GM23338 (cell line): ENCODE results near the gene MAFB. TPM values are rescaled to one million over a fixed set of nuclear protein-coding genes. Genes with fewer than 3 reads are reported as not detected.
"Not testable (repeated sequence)": the region's sequence is repeated elsewhere in the genome, so short reads cannot be mapped to it uniquely, and the experiment has no call there.

ENCODE experiments used
- ATAC-seq: fragments of 200-7000 bp; cut with Tn5 transposase; 3 replicates; pipeline ENCODE4 v1.9.1; 2020
- DNase-seq: peaks from one replicate; pipeline ENCODE4 v3.0.0-alpha.2; 2015; ENCODE audit warnings: low spot score
- H2AFZ ChIP-seq: fragments of 200-600 bp; sonication (generic); 2 replicates; pipeline ENCODE4 v1.8.0; 2016; ENCODE audit warnings: antibody characterized with exemption, mild to moderate bottlenecking, moderate library complexity
- H3F3A ChIP-seq: fragments of 200-600 bp; sonication (generic); replicated peaks from 2 replicates; pipeline ENCODE4 v1.8.0; 2017; ENCODE audit warnings: antibody characterized with exemption, mixed run types, low read depth
- H3K27ac ChIP-seq: fragments of 200-600 bp; sonication (generic); 2 replicates; pipeline ENCODE4 v1.6.1; 2016; ENCODE audit warnings: low read depth
- H3K27me3 ChIP-seq: fragments of 200-600 bp; sonication (generic); 2 replicates; pipeline ENCODE4 v1.8.0; 2016; ENCODE audit warnings: mild to moderate bottlenecking, mixed run types, moderate library complexity; ENCODE audit not compliant: insufficient read depth
- H3K36me3 ChIP-seq: fragments of 200-600 bp; sonication (generic); 2 replicates; pipeline ENCODE4 v1.8.0; 2016; ENCODE audit warnings: mild to moderate bottlenecking; ENCODE audit not compliant: insufficient read depth
- H3K4me1 ChIP-seq: fragments of 200-600 bp; sonication (generic); 2 replicates; pipeline ENCODE4 v1.8.0; 2016; ENCODE audit warnings: mild to moderate bottlenecking, moderate library complexity; ENCODE audit not compliant: insufficient read depth
- H3K4me2 ChIP-seq: fragments of 200-600 bp; sonication (generic); 2 replicates; pipeline ENCODE4 v1.7.1; 2017; ENCODE audit warnings: mixed run types
- H3K4me3 ChIP-seq: fragments of 200-600 bp; sonication (generic); 2 replicates; pipeline ENCODE4 v1.6.1; 2016; ENCODE audit warnings: mixed run types
- H3K79me2 ChIP-seq: fragments of 200-600 bp; sonication (generic); replicated peaks from 2 replicates; pipeline ENCODE4 v1.8.0; 2017; ENCODE audit warnings: mild to moderate bottlenecking; ENCODE audit not compliant: insufficient read depth
- H3K9me2 ChIP-seq: fragments of 200-600 bp; sonication (generic); 2 replicates; pipeline ENCODE4 v1.8.0; 2017; ENCODE audit not compliant: insufficient read depth
- H4K20me1 ChIP-seq: fragments of 200-600 bp; sonication (generic); replicated peaks from 2 replicates; pipeline ENCODE4 v1.8.0; 2017; ENCODE audit warnings: mild to moderate bottlenecking; ENCODE audit not compliant: insufficient read depth
- H3K27ac Mint-ChIP-seq: 2 replicates; pipeline ENCODE4 v1.8.0; 2020; ENCODE audit warnings: inconsistent platforms, mild to moderate bottlenecking, moderate library complexity, mixed read lengths
- H3K27me3 Mint-ChIP-seq: 3 replicates; pipeline ENCODE4 v1.8.0; 2022; ENCODE audit warnings: low read depth, mild to moderate bottlenecking, moderate library complexity, mixed read lengths, inconsistent platforms; ENCODE audit not compliant: insufficient read depth, poor library complexity
- H3K36me3 Mint-ChIP-seq: 3 replicates; pipeline ENCODE4 v1.8.0; 2021; ENCODE audit warnings: low read depth, mild to moderate bottlenecking, inconsistent platforms, moderate library complexity, mixed read lengths
- H3K4me1 Mint-ChIP-seq: 3 replicates; pipeline ENCODE4 v1.8.0; 2020; ENCODE audit warnings: mild to moderate bottlenecking, inconsistent platforms, mixed read lengths
- H3K4me3 Mint-ChIP-seq: 3 replicates; pipeline ENCODE4 v1.8.0; 2021; ENCODE audit warnings: moderate library complexity, mild to moderate bottlenecking, inconsistent platforms, mixed read lengths
- H3K9me3 Mint-ChIP-seq: 3 replicates; pipeline ENCODE4 v1.8.0; 2020; ENCODE audit warnings: moderate library complexity, mild to moderate bottlenecking, inconsistent platforms, mixed read lengths
- CREB1 ChIP-seq: fragments of 250-450 bp; sonication (Bioruptor Pico); IDR thresholded peaks from 2 replicates; pipeline ENCODE4 v1.5.0; 2020; ENCODE audit warnings: low read depth, mild to moderate bottlenecking, moderate library complexity
- CTCF ChIP-seq, 2 experiments: fragments of 200-600 bp in 1 of 2; sonication (generic) in 1 of 2; conservative IDR thresholded peaks; 2 replicates each; pipeline versions ENCODE4 v1.5.1 to v1.6.1; 2016 to 2017; ENCODE audit warnings: antibody characterized with exemption in 2 of 2, low read depth in 2 of 2, mild to moderate bottlenecking in 2 of 2, moderate library complexity in 1 of 2
- ETS1 ChIP-seq: IDR thresholded peaks from 2 replicates; pipeline ENCODE4 v1.6.1; 2016; ENCODE audit warnings: antibody characterized with exemption
- EZH2 ChIP-seq: fragments of 200-600 bp; sonication (generic); IDR thresholded peaks from one replicate; pipeline ENCODE4 v1.8.0; 2017; ENCODE audit warnings: antibody characterized with exemption, mild to moderate bottlenecking, low read depth; ENCODE audit not compliant: unreplicated experiment
- EZH2phosphoT487 ChIP-seq: fragments of 200-600 bp; sonication (generic); IDR thresholded peaks from one replicate; pipeline ENCODE4 v1.8.1; 2018; ENCODE audit warnings: antibody characterized with exemption; ENCODE audit not compliant: unreplicated experiment
- JUNB ChIP-seq: IDR thresholded peaks from one replicate; pipeline ENCODE4 v1.6.1; 2016; ENCODE audit warnings: antibody characterized with exemption; ENCODE audit not compliant: unreplicated experiment
- NANOG ChIP-seq: IDR thresholded peaks from 2 replicates; pipeline ENCODE4 v1.6.1; 2016; ENCODE audit warnings: antibody characterized with exemption, borderline replicate concordance
- POLR2AphosphoS5 ChIP-seq: IDR thresholded peaks from 2 replicates; pipeline ENCODE4 v1.6.1; 2016; ENCODE audit warnings: antibody characterized with exemption, low read depth
- REST ChIP-seq: IDR thresholded peaks from one replicate; pipeline ENCODE4 v1.6.1; 2018; ENCODE audit warnings: antibody characterized with exemption; ENCODE audit not compliant: unreplicated experiment
- STAT1 ChIP-seq: IDR thresholded peaks from one replicate; pipeline ENCODE4 v1.6.1; 2016; ENCODE audit warnings: antibody characterized with exemption; ENCODE audit not compliant: unreplicated experiment
- ZNF114 ChIP-seq: fragments of 250-450 bp; sonication (Bioruptor Pico); IDR thresholded peaks from 2 replicates; pipeline ENCODE4 v1.5.0; 2020; ENCODE audit warnings: mild to moderate bottlenecking, moderate library complexity
- ZNF331 ChIP-seq: fragments of 250-450 bp; sonication (Bioruptor Pico); IDR thresholded peaks from 2 replicates; pipeline ENCODE4 v1.5.0; 2020; ENCODE audit warnings: low read depth, mild to moderate bottlenecking, moderate library complexity
- long read RNA-seq: library from polyadenylated mRNA; unstranded; transcript quantifications from one replicate; pipeline ENCODE4 v2.0.0, GENCODE V29; 2020; ENCODE audit not compliant: unreplicated experiment
- polyA plus RNA-seq: library from polyadenylated mRNA; unstranded; fragments of >200 nt; fragmentation: Nextera tagmentation; extraction: Ambion mirVana; gene quantifications from 2 replicates; pipeline ENCODE4 v1.2.1, GENCODE V29; 2016
- total RNA-seq: library from RNA; depleted of rRNA; stranded (reverse); fragments of >200 nt; shearing (Covaris generic); gene quantifications from 2 replicates; pipeline ENCODE4 v1.2.3, GENCODE V29; 2014; rRNA removed

The MAFB gene
- total RNA-seq (1.6 and 1.8 TPM in 2 replicates), polyA plus RNA-seq (2.3 and 2.5 TPM in 2 replicates)
- long read RNA-seq = 0 reads

- no peaks in the 10 kb centered on the region for H3K79me2 ChIP-seq
- peaks cover 95% of the 10 kb centered on the region for H3K27me3 Mint-ChIP-seq
- peak; percentile 63 for TF ChIP-seq POLR2AphosphoS5
- peak; percentile 64 for TF ChIP-seq EZH2
- no peak for TF ChIP-seq EZH2phosphoT487
- TF ChIP-seq CREB1 = 0 out of 2 replicates have a peak, but pooled peaks have one; percentile 26
- no peaks in the 10 kb centered on the region for H3K9me2 ChIP-seq
- H3K4me3 ChIP-seq = peak within 1 kb of the TSS; percentile 82
- no peaks in the 10 kb centered on the region for H3K9me3 Mint-ChIP-seq
- H3K27ac Mint-ChIP-seq = no peak within 1 kb of the TSS
- no peaks in the 10 kb centered on the region for H3K36me3 ChIP-seq
- H3K27ac ChIP-seq = no peak within 1 kb of the TSS
- peaks cover 42% of the 10 kb centered on the region for H3K4me1 Mint-ChIP-seq
- H3K4me2 ChIP-seq = peak within 1 kb of the TSS; percentile 96
- no peaks in the 10 kb centered on the region for H3F3A ChIP-seq
- peak within 1 kb of the TSS; percentile 98 for H2AFZ ChIP-seq
- ATAC-seq (peak; percentile 31), DNase-seq (peak; percentile 85)
- peaks cover 21% of the 10 kb centered on the region for H4K20me1 ChIP-seq
- peaks cover 2% of the 10 kb centered on the region; the same call in 1 of the 3 replicates for H3K36me3 Mint-ChIP-seq
- peaks cover 98% of the 10 kb centered on the region for H3K27me3 ChIP-seq
- H3K4me3 Mint-ChIP-seq = peak within 1 kb of the TSS; percentile 80
- peaks cover 38% of the 10 kb centered on the region for H3K4me1 ChIP-seq
Observed at GRCh38 chr20:40689100-40689942, at the start of gene MAFB. Gene MAFB (minus strand): TSS chr20:40689236. CDS start chr20:40688850, 386 bp downstream.

- H3K4me1 ChIP-seq = peaks cover 11% of the 10 kb centered on the region
- H3K9me3 Mint-ChIP-seq, H3K9me2 ChIP-seq, H3K27me3 Mint-ChIP-seq, H4K20me1 ChIP-seq, H3K27me3 ChIP-seq, DNase-seq, H3K4me3 Mint-ChIP-seq, H3K36me3 Mint-ChIP-seq, H3K4me2 ChIP-seq, ATAC-seq, H3K27ac ChIP-seq, H3K27ac Mint-ChIP-seq, H3K4me3 ChIP-seq, H3K36me3 ChIP-seq, H2AFZ ChIP-seq, H3K79me2 ChIP-seq, H3F3A ChIP-seq: not testable (repeated sequence)
- peaks cover 11% of the 10 kb centered on the region for H3K4me1 Mint-ChIP-seq
Observed at GRCh38 chr20:40736468-40736867, 47.4 kb upstream of the MAFB start.

GRCh38 chr20:40728996-40729395 is 40.0 kb upstream of the MAFB start:
- no peak for ATAC-seq
- Mint-ChIP-seq H3K4me3 (no peak overlapping the region), H3K27me3 (no peaks in the 10 kb centered on the region), H3K36me3 (no peaks in the 10 kb centered on the region), H3K9me3 (peaks cover 4% of the 10 kb centered on the region; the same call in 2 of the 3 replicates), H3K4me1 (no peaks in the 10 kb centered on the region), H3K27ac (no peak overlapping the region)
- no peaks in the 10 kb centered on the region for H3K4me1 ChIP-seq
- H4K20me1 ChIP-seq = no peaks in the 10 kb centered on the region
- no peaks in the 10 kb centered on the region for H3K27me3 ChIP-seq
- no peaks in the 10 kb centered on the region for H3K79me2 ChIP-seq
- H3K36me3 ChIP-seq = no peaks in the 10 kb centered on the region
- DNase-seq = no peak
- H3F3A ChIP-seq = no peaks in the 10 kb centered on the region
- no peaks in the 10 kb centered on the region for H3K9me2 ChIP-seq
- H3K27ac ChIP-seq = no peak overlapping the region
- H3K4me3 ChIP-seq = no peak overlapping the region
- H2AFZ ChIP-seq = no peak overlapping the region
- H3K4me2 ChIP-seq = no peak overlapping the region
- TF ChIP-seq REST (no peak), CTCF (conservative IDR thresholded peaks at IDR 0.05; ENCODE audit: low read depth in 2 of 2) (no peak), ZNF331 (CRISPR knock-in tag) (no peak), STAT1 (no peak), ZNF114 (no peak), JUNB (no peak), EZH2 (no peak), ETS1 (no peak), CREB1 (no peak), NANOG (no peak)
